Ascending aorta (tissue), 2 donors: ENCODE measurements around the gene PIEZO2. TPM values are rescaled to one million over a fixed set of nuclear protein-coding genes. Genes with fewer than 3 reads are reported as not detected.
"Not testable (repeated sequence)": the region's sequence is repeated elsewhere in the genome, so short reads cannot be mapped to it uniquely, and the experiment has no call there.

Source experiments
- DNase-seq, 2 donors: peaks; one replicate each; pipeline ENCODE4 v3.0.0-alpha.2; 2019; ENCODE audit warnings: low spot score in 2 of 2
- H3K27ac ChIP-seq, 2 donors: fragments of 200-600 bp; sonication (generic); one replicate each; pipeline ENCODE4 v1.5.1; 2016 to 2017; ENCODE audit warnings: mild to moderate bottlenecking in 1 of 2
- H3K27me3 ChIP-seq: fragments of 200-600 bp; sonication (generic); one replicate; pipeline ENCODE4 v1.5.1; 2017
- H3K36me3 ChIP-seq, 2 donors: fragments of 200-600 bp; sonication (generic); one replicate each; pipeline ENCODE4 v1.5.1; 2016
- H3K4me1 ChIP-seq, 2 donors: fragments of 200-600 bp; sonication (generic); one replicate each; pipeline ENCODE4 v1.5.1; 2016 to 2017; ENCODE audit warnings: mild to moderate bottlenecking in 1 of 2
- H3K4me3 ChIP-seq, 2 donors: fragments of 200-600 bp; sonication (generic); one replicate each; pipeline ENCODE4 v1.5.1; 2016 to 2017; ENCODE audit warnings: mild to moderate bottlenecking in 1 of 2
- H3K9me3 ChIP-seq, 2 donors: fragments of 200-600 bp; sonication (generic); one replicate each; pipeline ENCODE4 v1.5.1; 2016
- intact Hi-C: fragments of 100-400 bp; cut with DNase I; formaldehyde crosslinking; loops from one replicate; pipeline ENCODE4 v1.15.1; 2023
- total RNA-seq: library from RNA; depleted of rRNA; stranded (reverse); fragments of >200 nt; gene quantifications from one replicate; pipeline ENCODE4 v1.1.0, GENCODE V29; 2016
- TF ChIP-seq, protein P1 (sequence below), 3 experiments: fragments of 200-600 bp in 2 of 3; fragments of 450-650 bp in 1 of 3; sonication (generic) in 2 of 3; IDR thresholded peaks; one replicate each; pipeline ENCODE4 v1.5.1; 2016 to 2019; ENCODE audit warnings: antibody characterized with exemption in 3 of 3, mild to moderate bottlenecking in 1 of 3, moderate library complexity in 1 of 3

The PIEZO2 gene
- total RNA-seq, 1 donor from 2014 or later = 3.1 TPM

DNA sequence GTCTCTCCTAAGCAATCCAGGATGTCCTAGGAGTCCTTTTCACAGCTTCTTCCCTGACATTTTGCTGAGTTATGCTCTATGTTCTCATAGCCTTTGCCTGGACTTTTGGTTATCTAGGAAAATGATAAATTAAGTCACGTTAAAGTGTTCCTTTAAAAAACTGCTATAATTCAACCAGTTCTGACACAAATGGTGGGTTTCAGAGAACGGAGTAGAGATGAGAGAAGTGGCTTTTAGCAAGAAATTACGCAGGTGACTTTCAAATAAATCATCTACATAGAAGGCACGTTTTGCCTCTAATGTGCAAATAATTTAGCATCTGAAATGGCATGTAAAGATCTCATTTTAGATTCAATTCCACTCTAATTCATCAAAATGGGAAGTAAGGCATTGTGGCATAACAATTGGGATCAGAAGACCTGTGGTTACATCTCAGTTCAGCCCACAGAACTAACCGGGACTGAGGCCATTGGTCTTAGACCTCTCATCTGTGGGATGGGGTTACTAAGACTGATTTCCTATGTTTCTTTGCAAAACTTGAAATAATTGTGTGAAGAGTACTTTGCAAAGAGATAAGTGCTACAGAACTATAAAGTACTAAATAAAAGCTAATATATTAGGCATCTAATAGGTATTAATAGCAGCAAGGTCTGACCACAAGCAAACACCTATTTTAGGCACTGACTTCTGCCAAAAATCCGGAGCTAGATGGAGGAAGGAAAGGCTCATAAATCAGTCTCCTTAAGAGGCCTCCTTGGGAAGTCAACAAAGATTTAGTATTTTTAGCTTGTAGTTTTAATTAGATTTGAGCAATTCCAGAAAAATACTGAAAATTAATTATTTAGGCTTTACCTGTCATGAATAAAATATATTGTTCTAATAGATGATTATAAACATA is 211.4 kb downstream of the PIEZO2 start:
- H3K27me3 ChIP-seq = no peaks in the 10 kb centered on the region
- H3K4me3 ChIP-seq = no peak overlapping the region
- H3K4me1 ChIP-seq = peaks cover 0 to 6% of the 10 kb centered on the region in 2 donors
- H3K9me3 ChIP-seq = no peaks in the 10 kb centered on the region
- no peak for DNase-seq
- intact Hi-C loops = no loop called here
- TF ChIP-seq, protein P1, sequence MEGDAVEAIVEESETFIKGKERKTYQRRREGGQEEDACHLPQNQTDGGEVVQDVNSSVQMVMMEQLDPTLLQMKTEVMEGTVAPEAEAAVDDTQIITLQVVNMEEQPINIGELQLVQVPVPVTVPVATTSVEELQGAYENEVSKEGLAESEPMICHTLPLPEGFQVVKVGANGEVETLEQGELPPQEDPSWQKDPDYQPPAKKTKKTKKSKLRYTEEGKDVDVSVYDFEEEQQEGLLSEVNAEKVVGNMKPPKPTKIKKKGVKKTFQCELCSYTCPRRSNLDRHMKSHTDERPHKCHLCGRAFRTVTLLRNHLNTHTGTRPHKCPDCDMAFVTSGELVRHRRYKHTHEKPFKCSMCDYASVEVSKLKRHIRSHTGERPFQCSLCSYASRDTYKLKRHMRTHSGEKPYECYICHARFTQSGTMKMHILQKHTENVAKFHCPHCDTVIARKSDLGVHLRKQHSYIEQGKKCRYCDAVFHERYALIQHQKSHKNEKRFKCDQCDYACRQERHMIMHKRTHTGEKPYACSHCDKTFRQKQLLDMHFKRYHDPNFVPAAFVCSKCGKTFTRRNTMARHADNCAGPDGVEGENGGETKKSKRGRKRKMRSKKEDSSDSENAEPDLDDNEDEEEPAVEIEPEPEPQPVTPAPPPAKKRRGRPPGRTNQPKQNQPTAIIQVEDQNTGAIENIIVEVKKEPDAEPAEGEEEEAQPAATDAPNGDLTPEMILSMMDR (IDR thresholded peaks at IDR 0.05) = no peak
- no peaks in the 10 kb centered on the region for H3K36me3 ChIP-seq
- H3K27ac ChIP-seq = no peak overlapping the region

DNA sequence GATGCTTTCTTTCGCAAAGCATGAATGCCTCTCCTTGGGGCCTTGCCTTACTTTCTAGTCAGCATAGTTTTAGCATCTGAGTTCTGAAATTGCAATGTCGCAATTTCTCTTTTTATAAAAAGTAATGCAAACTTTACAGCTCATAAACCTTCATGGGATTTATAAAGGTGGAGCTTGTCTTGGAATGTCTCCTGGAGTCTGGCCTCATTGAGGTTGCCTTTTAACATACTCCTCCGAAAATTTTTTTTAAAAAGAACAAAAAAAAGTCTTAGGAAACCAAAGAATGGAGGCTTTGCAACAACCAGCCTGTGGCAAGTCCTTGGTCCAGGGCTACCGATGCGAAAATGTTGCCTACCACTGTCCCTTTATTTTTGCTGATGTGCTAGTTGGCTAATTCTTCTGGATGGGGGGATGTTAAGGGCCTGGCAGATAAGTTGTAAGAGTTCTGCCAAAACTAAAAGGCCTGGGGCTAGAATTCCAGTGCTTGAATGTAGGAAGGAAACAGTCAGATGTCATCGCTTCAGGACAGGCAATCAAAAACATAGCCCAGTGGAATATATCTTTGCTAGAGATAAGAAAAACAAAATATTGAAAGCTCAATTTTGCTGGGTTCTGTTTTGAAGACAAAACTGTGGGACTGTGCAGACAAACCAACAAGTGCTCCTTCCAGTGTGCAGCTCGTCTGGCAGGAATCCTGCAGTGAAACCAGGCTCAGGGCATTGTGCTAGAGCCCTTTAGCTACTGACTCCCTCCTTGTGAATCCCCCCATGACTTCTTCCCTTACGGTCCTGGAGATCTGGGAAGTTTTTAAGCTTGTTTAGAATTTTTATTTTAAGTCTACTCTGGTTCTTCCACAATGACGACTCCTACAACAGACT is 213.0 kb downstream of the PIEZO2 start:
- intact Hi-C loops = no loop called here
- TF ChIP-seq, protein P1 (IDR thresholded peaks at IDR 0.05) = no peak
- H3K27ac ChIP-seq = peak overlapping the region in 1 of 2 donors; percentile 20
- H3K36me3 ChIP-seq = no peaks in the 10 kb centered on the region
- H3K27me3 ChIP-seq = no peaks in the 10 kb centered on the region
- no peak for DNase-seq
- peaks cover 0 to 6% of the 10 kb centered on the region in 2 donors for H3K4me1 ChIP-seq
- no peaks in the 10 kb centered on the region for H3K9me3 ChIP-seq
- no peak overlapping the region for H3K4me3 ChIP-seq

DNA sequence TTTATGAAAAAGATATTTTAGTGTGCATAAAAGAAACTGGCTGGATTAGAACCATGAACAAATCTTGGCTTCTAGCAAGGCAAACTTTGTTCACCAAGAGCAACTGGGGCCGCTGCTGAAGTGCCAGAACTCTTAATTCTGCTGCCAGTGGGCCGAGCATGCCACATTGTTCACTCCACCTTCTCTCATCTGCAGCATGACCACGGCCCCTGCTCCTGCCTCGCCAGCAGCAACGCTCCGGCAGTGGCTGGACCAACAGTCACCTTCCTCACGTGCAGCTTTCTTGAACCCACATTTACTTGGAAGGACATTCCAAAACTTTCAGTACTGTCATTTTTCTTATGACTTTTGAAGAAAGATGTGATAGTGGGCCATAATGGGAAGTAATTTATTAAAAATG is 213.8 kb downstream of the PIEZO2 start:
- TF ChIP-seq, protein P1 (IDR thresholded peaks at IDR 0.05) = no peak
- intact Hi-C loops = no loop called here
- no peak for DNase-seq

DNA sequence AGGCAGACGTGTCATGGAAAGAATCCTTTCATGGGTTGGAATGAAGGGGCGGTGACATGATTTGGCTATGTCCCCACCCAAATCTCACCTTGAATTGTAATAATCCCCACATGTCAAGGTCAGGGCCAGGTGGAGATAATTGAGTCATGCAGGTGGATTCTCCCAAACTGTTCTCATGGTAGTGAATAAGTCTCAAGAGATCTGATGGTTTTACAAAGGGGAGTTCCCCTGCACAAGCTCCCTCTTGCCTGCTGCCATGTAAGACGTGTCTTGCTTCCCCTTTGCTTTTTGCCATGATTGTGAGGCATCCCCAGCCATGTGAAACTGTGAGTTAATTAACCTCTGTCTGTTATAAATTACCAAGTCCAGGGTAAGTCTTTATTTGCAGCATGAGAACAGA is 215.7 kb downstream of the PIEZO2 start:
- intact Hi-C loops, H3K4me1 ChIP-seq, DNase-seq, H3K36me3 ChIP-seq, H3K9me3 ChIP-seq, H3K4me3 ChIP-seq, H3K27ac ChIP-seq, H3K27me3 ChIP-seq: not testable (repeated sequence)

More for the DNA sequence above, 213.8 kb downstream of the PIEZO2 start:
- H3K36me3 ChIP-seq = no peaks in the 10 kb centered on the region
- peaks cover 0 to 6% of the 10 kb centered on the region in 2 donors for H3K4me1 ChIP-seq
- H3K27ac ChIP-seq = no peak overlapping the region
- H3K27me3 ChIP-seq = no peaks in the 10 kb centered on the region
- no peak overlapping the region for H3K4me3 ChIP-seq
- H3K9me3 ChIP-seq = no peaks in the 10 kb centered on the region

DNA sequence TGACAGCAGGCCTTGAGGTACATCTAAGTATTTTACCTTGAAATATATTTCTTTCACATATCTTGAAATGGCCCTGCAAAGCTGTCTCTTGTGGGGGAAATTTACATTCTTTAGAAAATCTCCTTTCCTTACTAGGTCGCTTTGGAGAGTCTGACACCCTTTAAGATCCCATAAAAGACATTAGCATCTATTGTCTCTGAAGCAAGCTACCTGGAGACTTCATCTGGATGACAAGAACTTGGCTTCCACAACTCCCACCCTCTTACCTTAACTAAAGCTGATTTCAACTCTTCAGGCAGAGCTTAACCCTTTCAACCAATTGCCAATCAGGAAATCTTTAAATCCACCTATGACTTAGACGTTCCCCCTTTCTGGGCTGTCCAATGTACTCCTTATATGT is 219.3 kb downstream of the PIEZO2 start:
- TF ChIP-seq, protein P1 (IDR thresholded peaks at IDR 0.05) = no peak
- Histone ChIP-seq H3K27me3 (no peaks in the 10 kb centered on the region), H3K4me1 (peaks cover 0 to 4% of the 10 kb centered on the region in 2 donors), H3K9me3 (no peaks in the 10 kb centered on the region), H3K36me3 (no peaks in the 10 kb centered on the region), H3K4me3 (no peak overlapping the region), H3K27ac (no peak overlapping the region)
- DNase-seq = no peak
- intact Hi-C loops = no loop called here
